Measurements from ENCODE around the gene TXN.
A peak's percentile ranks its signal among the peaks of the same experiment; 100 is the strongest.

The TXN gene

GRCh38 chr9:110256380-110257096 is at the start of gene TXN:
TXN (minus strand) TSS chr9:110256507; CDS start chr9:110256435, 72 bp downstream.
- DNase-seq, result peak; percentile 92 to 94

- DNase-seq, result no peak
These were observed 46.8 kb upstream of the TXN start for GRCh38 chr9:110303133-110303532.

DNA sequence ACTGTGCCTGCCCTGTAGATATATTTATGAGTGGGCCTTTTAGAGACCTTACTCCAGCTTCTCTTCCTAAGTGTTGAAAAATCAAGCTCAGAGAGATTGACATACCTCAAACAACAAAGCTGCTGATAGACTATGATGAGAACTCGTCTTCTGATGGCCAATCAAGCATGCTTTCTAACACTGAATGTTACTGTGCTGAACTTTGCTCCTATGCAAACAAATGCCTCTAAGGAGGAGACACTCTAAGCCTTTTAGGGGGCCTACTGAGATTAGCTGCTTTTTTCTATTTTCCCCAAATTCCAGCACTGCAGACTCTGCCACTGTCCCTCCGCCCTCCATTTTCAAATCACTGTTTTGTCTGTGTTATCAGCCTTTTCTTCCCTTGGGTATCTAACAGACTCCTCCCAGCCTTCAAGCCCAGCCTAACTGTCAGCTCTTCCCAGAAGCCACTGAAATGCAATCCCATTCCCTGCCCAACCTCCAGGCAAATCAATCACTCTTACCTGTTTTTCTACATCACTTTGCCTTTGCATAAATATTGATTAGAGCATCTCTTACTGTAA is 41.8 kb upstream of the TXN start:
- no peak for DNase-seq

GRCh38 chr9:110293248-110293647 is 36.9 kb upstream of the TXN start:
- DNase-seq, result no peak

DNA sequence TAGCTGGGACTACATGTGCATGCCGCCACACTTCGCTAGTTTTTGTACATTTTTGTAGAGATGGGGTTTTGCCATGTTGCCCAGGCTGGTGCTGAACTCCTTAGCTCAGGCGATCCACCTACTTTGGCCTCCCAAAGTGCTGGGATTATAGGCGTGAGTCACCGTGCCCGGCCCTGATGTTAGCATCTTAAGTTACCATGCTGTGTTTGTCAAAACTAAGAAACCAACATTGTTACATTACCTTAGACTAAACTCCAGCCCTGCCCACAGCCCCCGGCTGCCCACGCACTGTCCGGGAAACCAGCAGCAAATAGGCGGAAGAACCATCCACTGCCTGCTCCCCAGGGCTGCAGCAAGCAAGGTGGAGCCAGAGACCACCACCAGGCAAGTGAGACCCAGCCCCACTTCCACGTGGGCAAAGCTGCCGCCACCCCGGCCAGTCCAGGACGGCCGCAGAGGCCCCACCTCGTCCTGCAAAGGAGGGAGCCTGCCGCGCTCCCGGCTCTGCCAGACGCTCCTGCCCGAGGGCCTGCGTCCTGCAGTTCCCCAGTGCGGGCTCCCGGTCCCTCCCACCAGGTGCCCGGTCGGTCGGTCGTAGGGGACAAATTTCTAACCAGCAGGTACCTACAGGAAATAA is 35.7 kb upstream of the TXN start:
- no peak for DNase-seq

- DNase-seq, result no peak
These were observed 33.7 kb upstream of the TXN start for GRCh38 chr9:110290001-110290400.

DNA sequence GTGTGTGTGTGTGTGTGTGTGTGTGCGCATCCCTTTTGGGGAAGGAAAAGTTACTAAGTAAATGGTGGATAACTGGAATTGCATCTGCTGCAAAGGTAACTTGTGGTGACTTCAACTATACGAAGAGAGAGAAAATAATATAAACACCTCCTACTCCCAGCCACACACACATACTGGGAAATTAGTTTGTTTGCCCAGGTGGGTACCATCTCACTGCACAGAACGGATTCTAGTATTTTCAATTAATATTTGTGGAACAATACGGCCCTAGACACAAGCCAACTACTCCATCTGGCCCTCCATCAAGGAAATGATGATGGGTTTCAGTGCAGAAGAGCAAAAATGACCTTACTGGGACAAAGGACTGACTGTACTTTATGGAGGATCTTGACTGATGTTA is 32.2 kb upstream of the TXN start:
- no peak for DNase-seq

DNA sequence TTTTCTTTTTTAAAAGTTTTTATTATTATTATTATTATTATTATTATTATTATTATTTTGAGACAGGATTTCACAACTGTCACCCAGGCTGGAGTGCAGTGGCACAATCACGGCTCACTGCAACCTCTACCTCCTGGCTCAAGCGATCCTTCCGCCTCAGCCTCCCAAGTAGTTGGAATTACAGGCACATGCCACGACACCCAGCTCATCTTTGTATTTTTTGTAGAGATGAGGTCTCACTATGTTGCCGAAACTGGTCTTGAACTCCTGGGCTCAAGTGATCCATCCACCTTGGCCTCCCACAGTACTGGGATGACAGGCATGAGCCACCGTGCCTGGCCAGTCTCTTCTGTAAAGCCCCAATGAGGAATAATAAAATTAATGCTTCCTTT is 31.0 kb upstream of the TXN start:
- DNase-seq, result no peak

DNA sequence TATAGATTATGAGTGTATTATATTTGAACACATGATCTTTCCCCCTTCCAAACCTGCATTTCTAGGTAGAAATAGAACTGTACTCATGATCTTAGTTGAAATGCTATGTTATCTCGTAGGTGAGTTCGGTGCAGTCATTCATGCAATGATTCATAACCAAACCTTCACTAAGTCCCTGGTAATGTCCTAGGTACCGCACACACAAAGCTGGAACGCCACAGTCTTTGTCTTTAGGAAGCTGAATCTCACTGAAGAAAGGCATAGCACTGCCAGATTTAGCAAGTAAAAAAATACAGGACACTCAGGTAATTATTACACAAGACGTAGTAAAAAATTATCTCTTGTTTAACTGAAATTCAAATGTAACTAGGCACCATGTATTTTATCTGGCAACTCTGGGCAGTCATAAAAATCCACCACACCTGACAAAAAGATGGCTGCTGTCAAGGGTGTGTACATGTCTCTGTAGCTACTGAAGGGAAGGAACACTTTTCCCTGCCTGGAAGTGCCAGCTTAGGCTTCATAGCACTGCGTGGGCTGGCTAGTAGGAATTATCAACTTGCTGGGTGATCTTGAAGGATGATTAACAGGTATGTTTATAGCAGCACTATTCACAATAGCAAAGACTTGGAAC is 28.0 kb upstream of the TXN start:
- no peak for DNase-seq

DNA sequence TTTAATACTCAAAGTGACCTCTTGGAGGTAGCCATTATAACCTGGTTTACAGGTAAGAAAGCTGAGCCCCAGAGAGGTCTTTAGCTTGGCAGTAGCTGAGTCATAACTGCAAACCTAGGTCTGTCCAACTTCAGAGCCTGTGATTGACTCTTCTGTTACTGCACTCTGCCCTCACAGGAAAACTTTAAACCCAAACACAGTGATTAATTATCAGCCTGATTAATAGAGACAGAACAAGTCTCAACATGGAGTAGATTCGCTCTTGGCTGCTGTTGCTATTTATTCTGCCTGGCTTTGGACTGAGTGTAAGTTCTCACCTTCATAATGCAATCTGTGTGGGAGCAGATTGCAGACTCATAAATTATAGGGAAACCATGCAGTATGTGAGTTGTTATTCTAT is 27.4 kb upstream of the TXN start:
- no peak for DNase-seq

GRCh38 chr9:110282739-110283081 is 26.4 kb upstream of the TXN start:
- no peak for DNase-seq

GRCh38 chr9:110282018-110282738 is 25.9 kb upstream of the TXN start:
- peak in 1 of 2 donors; percentile 3 for DNase-seq

- no peak for DNase-seq
These were observed 21.9 kb upstream of the TXN start for GRCh38 chr9:110278080-110278707.

DNA sequence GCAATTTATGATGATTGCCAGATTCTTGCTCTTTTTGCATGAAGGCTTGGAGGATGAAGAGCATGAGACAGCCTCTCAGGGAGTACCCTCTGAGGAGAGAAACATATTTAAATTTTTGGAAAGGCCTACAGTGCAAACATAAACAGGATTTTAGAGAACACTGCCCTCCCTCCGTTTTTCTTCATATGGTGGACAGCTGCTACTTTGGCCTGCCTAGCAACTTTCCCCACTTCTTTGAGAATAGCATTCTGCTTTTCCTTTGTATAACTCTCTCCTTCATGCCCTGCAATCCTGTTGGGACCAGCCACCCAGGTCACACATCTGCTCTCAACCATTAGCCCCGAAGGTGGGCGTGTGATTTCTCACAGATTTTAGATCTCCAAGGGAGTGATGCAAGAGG is 20.5 kb upstream of the TXN start:
- DNase-seq, result no peak

GRCh38 chr9:110270211-110270995 is 14.1 kb upstream of the TXN start:
- DNase-seq, result no peak

- DNase-seq, result no peak
These were observed 10.5 kb upstream of the TXN start for GRCh38 chr9:110266795-110267194.

DNA sequence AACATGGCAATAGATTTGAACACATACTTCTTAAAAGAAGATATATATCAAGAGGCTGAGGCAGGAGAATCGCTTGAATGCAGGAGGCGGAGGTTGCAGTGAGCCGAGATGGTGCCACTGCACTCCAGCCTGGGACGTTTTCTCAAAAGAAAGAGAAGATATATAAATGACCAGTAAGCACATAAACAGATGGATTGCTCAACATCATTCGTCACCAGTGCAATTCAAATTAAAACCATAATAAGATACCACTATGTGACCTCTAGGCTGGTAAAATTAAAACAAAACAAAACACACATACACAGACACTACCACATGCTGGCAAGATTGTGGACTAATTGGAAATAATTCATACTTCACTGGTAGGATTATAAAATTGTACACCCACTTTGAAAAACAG is 5.3 kb upstream of the TXN start:
- DNase-seq, result no peak

- no peak for DNase-seq
These were observed 4.6 kb upstream of the TXN start for GRCh38 chr9:110260911-110261310.

DNA sequence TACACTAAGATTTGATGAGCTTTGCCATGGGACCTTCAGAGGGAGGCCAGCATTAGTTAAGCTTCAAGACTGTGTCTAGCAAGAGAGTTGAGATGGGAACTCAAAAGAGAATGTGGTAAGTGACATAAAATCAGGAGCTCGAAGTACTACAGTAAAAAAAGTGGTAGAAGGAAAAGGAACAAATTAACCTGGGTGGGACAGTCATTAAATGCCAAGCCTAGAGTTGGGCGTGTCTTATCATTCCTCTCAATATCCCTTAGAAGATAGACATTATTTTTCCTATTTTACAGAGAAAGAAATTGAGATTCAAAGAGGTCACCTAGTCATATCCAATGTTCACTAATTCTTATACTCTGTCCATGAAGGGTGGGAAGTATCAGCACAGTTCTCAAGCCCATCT is 3.3 kb upstream of the TXN start:
- DNase-seq, result no peak

GRCh38 chr9:110258690-110259091 is 2.4 kb upstream of the TXN start:
- no peak for DNase-seq

- DNase-seq, result no peak
These were observed 1.6 kb upstream of the TXN start for GRCh38 chr9:110257956-110258355.
